ENCODE measurements around the gene S100A8. TPM values are rescaled to one million over a fixed set of nuclear protein-coding genes. Genes with fewer than 3 reads are reported as not detected.

The S100A8 gene
- total RNA-seq, 1 donor from 2014 or later: not detected

GRCh38 chr1:153343811-153344717, 46.8 kb downstream of the S100A8 start:
- Histone ChIP-seq H2AFZ (ENCODE audit: low read depth, low read length) (no peak overlapping the region), H3K27me3 (ENCODE audit: insufficient read depth, low read length) (peaks cover under 1% of the 10 kb centered on the region), H3K4me3 (ENCODE audit: insufficient read depth, low read depth, low read length) (no peak overlapping the region), H3K9me3 (ENCODE audit: insufficient read depth, low read depth, low read length) (no peaks in the 10 kb centered on the region), H3K27ac (ENCODE audit: low read depth, low read length) (no peak overlapping the region), H3K36me3 (ENCODE audit: insufficient read depth, low read length) (no peaks in the 10 kb centered on the region), H3K4me1 (ENCODE audit: insufficient read depth, low read length) (no peaks in the 10 kb centered on the region), H4K20me1 (ENCODE audit: insufficient read depth, low read length) (no peaks in the 10 kb centered on the region), H3K9ac (ENCODE audit: low read length) (no peak overlapping the region), H3K79me2 (ENCODE audit: insufficient read depth, low read length) (no peaks in the 10 kb centered on the region), H3K4me2 (ENCODE audit: low read length) (no peak overlapping the region)
- H3K4me3 Mint-ChIP-seq (ENCODE audit: unreplicated experiment): no peak overlapping the region
- peaks cover 37% of the 10 kb centered on the region for H3K27me3 Mint-ChIP-seq (ENCODE audit: low read depth, unreplicated experiment)
- peaks cover 12% of the 10 kb centered on the region for H3K4me1 Mint-ChIP-seq (ENCODE audit: low read depth, unreplicated experiment)
- no peaks in the 10 kb centered on the region for H3K9me3 Mint-ChIP-seq (ENCODE audit: unreplicated experiment)
- TF ChIP-seq EZH2 (IDR thresholded peaks at IDR 0.05; ENCODE audit: insufficient read depth, low read length) (no peak), CTCF (IDR thresholded peaks at IDR 0.05; ENCODE audit: insufficient read depth, low read depth, low read length) (no peak)
- FAIRE-seq (no peak), DNase-seq (ENCODE audit: low read depth) (no peak)
- no peak overlapping the region for H3K27ac Mint-ChIP-seq (ENCODE audit: unreplicated experiment)
- no peaks in the 10 kb centered on the region for H3K36me3 Mint-ChIP-seq (ENCODE audit: low read depth, unreplicated experiment)

GRCh38 chr1:153343040-153343681, 47.7 kb downstream of the S100A8 start:
- DNase-seq (ENCODE audit: low read depth) (no peak), FAIRE-seq (no peak)
- Histone ChIP-seq H3K4me3 (ENCODE audit: insufficient read depth, low read depth, low read length) (no peak overlapping the region), H3K9me3 (ENCODE audit: insufficient read depth, low read depth, low read length) (no peaks in the 10 kb centered on the region), H4K20me1 (ENCODE audit: insufficient read depth, low read length) (no peaks in the 10 kb centered on the region), H3K4me1 (ENCODE audit: insufficient read depth, low read length) (no peaks in the 10 kb centered on the region), H3K79me2 (ENCODE audit: insufficient read depth, low read length) (no peaks in the 10 kb centered on the region), H3K27ac (ENCODE audit: low read depth, low read length) (no peak overlapping the region), H3K9ac (ENCODE audit: low read length) (no peak overlapping the region), H3K27me3 (ENCODE audit: insufficient read depth, low read length) (no peaks in the 10 kb centered on the region), H2AFZ (ENCODE audit: low read depth, low read length) (no peak overlapping the region), H3K36me3 (ENCODE audit: insufficient read depth, low read length) (no peaks in the 10 kb centered on the region), H3K4me2 (ENCODE audit: low read length) (no peak overlapping the region)
- H3K27me3 Mint-ChIP-seq (ENCODE audit: low read depth, unreplicated experiment): peaks cover 37% of the 10 kb centered on the region
- TF ChIP-seq EZH2 (IDR thresholded peaks at IDR 0.05; ENCODE audit: insufficient read depth, low read length) (no peak), CTCF (IDR thresholded peaks at IDR 0.05; ENCODE audit: insufficient read depth, low read depth, low read length) (no peak)
- H3K36me3 Mint-ChIP-seq (ENCODE audit: low read depth, unreplicated experiment): no peaks in the 10 kb centered on the region
- H3K9me3 Mint-ChIP-seq (ENCODE audit: unreplicated experiment): peaks cover under 1% of the 10 kb centered on the region
- H3K4me3 Mint-ChIP-seq (ENCODE audit: unreplicated experiment): no peak overlapping the region
- no peak overlapping the region for H3K27ac Mint-ChIP-seq (ENCODE audit: unreplicated experiment)
- peaks cover 15% of the 10 kb centered on the region for H3K4me1 Mint-ChIP-seq (ENCODE audit: low read depth, unreplicated experiment)
